ENCODE measurements around the gene TMC3.

DNA sequence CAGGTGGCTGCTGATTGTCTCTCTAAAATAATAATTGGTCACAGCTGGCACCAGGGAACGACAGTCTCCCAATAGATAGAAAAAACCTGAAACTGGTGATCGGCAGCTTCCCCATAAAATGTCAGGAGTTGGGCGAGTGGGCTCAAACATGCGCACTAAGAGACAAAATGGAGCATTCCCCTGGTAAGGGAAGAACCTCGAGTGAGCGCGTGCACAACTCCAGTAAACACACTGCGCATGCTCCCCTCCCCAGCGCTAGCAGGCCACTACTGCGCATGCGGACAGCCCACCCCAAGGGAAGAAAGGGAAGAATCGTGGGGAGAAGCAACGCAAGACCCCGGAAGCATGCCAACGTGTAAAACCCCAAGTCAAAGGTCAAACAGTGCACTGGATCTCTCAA lies 42.4 kb downstream of the TMC3 start:
- TF ChIP-seq, protein P1, sequence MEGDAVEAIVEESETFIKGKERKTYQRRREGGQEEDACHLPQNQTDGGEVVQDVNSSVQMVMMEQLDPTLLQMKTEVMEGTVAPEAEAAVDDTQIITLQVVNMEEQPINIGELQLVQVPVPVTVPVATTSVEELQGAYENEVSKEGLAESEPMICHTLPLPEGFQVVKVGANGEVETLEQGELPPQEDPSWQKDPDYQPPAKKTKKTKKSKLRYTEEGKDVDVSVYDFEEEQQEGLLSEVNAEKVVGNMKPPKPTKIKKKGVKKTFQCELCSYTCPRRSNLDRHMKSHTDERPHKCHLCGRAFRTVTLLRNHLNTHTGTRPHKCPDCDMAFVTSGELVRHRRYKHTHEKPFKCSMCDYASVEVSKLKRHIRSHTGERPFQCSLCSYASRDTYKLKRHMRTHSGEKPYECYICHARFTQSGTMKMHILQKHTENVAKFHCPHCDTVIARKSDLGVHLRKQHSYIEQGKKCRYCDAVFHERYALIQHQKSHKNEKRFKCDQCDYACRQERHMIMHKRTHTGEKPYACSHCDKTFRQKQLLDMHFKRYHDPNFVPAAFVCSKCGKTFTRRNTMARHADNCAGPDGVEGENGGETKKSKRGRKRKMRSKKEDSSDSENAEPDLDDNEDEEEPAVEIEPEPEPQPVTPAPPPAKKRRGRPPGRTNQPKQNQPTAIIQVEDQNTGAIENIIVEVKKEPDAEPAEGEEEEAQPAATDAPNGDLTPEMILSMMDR (IDR thresholded peaks at IDR 0.05), result no peak
- no peak for TF ChIP-seq EZH2phosphoT487 (IDR thresholded peaks at IDR 0.05)

All from neural progenitor cell (in vitro differentiated cells).